ENCODE measurements around the gene EEF1E1. TPM values are rescaled to one million over a fixed set of nuclear protein-coding genes. Genes with fewer than 3 reads are reported as not detected.

EEF1E1 gene
- total and polyA plus RNA-seq, 2 of the 8 experiments (the other 6 are each of a cell fraction or from before 2014, with no cell fraction given) = 96.8 to 112 TPM

- CTCF ChIA-PET (ENCODE audit: partially characterized antibody) = interaction anchor here (0.5 to 7.3 kb wide), 35 partner anchors 10 to 1120 kb away, joined by 3 to 191 read pairs (median 5); partner anchors contain the start of gene SLC35B3
- Histone ChIP-seq H3K27ac (ENCODE audit: low read depth, low read length) (no peak overlapping the region), H3K9ac (replicated peaks in 1 of 4; ENCODE audit: extremely low read depth in 1 of 4, low read depth in 3 of 4, low read length in 3 of 4) (no peak overlapping the region), H4K20me1 (replicated peaks in 1 of 2; ENCODE audit: control insufficient read depth in 1 of 2, insufficient read depth in 2 of 2, low read length in 2 of 2) (no peaks in the 10 kb centered on the region), H3K27me3 (replicated peaks in 1 of 4; ENCODE audit: control insufficient read depth in 3 of 4, extremely low read depth in 1 of 4, insufficient read depth in 3 of 4, low read length in 3 of 4) (no peaks in the 10 kb centered on the region), H3K4me2 (ENCODE audit: insufficient read depth in 1 of 2, low read depth in 2 of 2, low read length in 2 of 2) (no peak overlapping the region), H4K91ac (replicated peaks; ENCODE audit: insufficient read length, low read length) (no peak overlapping the region), H3K4me3 (ENCODE audit: extremely low read depth in 1 of 4, insufficient read depth in 2 of 4, low read depth in 3 of 4, low read length in 4 of 4) (no peak overlapping the region), H3K79me2 (ENCODE audit: control insufficient read depth in 1 of 2, insufficient read depth in 2 of 2, low read length in 2 of 2) (no peaks in the 10 kb centered on the region), H2AK5ac (ENCODE audit: low read depth, low read length) (no peak overlapping the region), H3K79me1 (ENCODE audit: low read depth, low read length) (no peaks in the 10 kb centered on the region), H4K8ac (ENCODE audit: extremely low read depth, insufficient read depth, low read length) (no peak overlapping the region), H3K36me3 (ENCODE audit: control insufficient read depth in 2 of 4, insufficient read depth in 4 of 4, low read length in 3 of 4) (no peaks in the 10 kb centered on the region), H3K23me2 (ENCODE audit: low read depth, low read length) (no peaks in the 10 kb centered on the region), H2BK12ac (ENCODE audit: low read depth, low read length) (no peak overlapping the region), H2BK15ac (ENCODE audit: low read length) (no peak overlapping the region), H4K5ac (ENCODE audit: insufficient read length, low read depth, low read length) (no peak overlapping the region), H2BK5ac (ENCODE audit: low read depth, low read length) (no peak overlapping the region), H3K4ac (replicated peaks; ENCODE audit: insufficient read length, low read depth, low read length) (no peak overlapping the region), H3K14ac (ENCODE audit: insufficient read length) (no peak overlapping the region), H3K56ac (replicated peaks; ENCODE audit: insufficient read length, low read depth, low read length) (no peak overlapping the region), H2AFZ (ENCODE audit: low read length) (no peak overlapping the region), H2BK20ac (ENCODE audit: low read length) (no peak overlapping the region), H3K23ac (ENCODE audit: insufficient read length) (no peak overlapping the region), H2BK120ac (replicated peaks; ENCODE audit: low read depth, low read length) (no peak overlapping the region), H3K9me3 (ENCODE audit: insufficient read depth in 2 of 2, low read depth in 1 of 2, low read length in 1 of 2) (no peaks in the 10 kb centered on the region), H3K4me1 (replicated peaks in 1 of 4; ENCODE audit: control insufficient read depth in 3 of 4, insufficient read depth in 4 of 4, low read length in 3 of 4) (no peaks in the 10 kb centered on the region), H3K18ac (ENCODE audit: extremely low read depth, low read length) (no peak overlapping the region)
- DNase-seq (ENCODE audit: low read depth in 1 of 2, low spot score in 2 of 2) (no peak), FAIRE-seq (no peak)
- WGBS, 2 experiments (ENCODE audit: extremely low coverage in 1 of 2, insufficient coverage in 1 of 2, insufficient read length in 1 of 2, insufficient replicate concordance in 2 of 2, low coverage in 1 of 2, low lambda C conversion rate in 2 of 2, missing lambda C conversion rate in 1 of 2) = 83% methylated on average over 5 of the region's 5 CpGs; no CpG with 5 or more reads in 1 of the 2 experiments
- POLR2A ChIA-PET (ENCODE audit: partially characterized antibody) = no interaction called here
- TF ChIP-seq SIRT6 (IDR thresholded peaks at IDR 0.05; ENCODE audit: low read length) = no peak
- no peak for TF ChIP-seq TCF12 (IDR thresholded peaks at IDR 0.05; ENCODE audit: low read depth, low read length)
- TF ChIP-seq GABPA (IDR thresholded peaks at IDR 0.05; ENCODE audit: borderline replicate concordance, insufficient read depth, low read length) = no peak
- TF ChIP-seq POU5F1 (IDR thresholded peaks at IDR 0.05; ENCODE audit: low read depth, low read length) = no peak
- no peak for TF ChIP-seq CBX5 (IDR thresholded peaks at IDR 0.05; ENCODE audit: low read depth, low read length)
- TF ChIP-seq, protein P1, sequence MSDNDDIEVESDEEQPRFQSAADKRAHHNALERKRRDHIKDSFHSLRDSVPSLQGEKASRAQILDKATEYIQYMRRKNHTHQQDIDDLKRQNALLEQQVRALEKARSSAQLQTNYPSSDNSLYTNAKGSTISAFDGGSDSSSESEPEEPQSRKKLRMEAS (IDR thresholded peaks at IDR 0.05) = no peak
- no peak for TF ChIP-seq CREB1 (IDR thresholded peaks at IDR 0.05)
- no peak for TF ChIP-seq CHD2 (IDR thresholded peaks at IDR 0.05; ENCODE audit: low read length)
- TF ChIP-seq EP300 (IDR thresholded peaks at IDR 0.05; ENCODE audit: borderline replicate concordance in 1 of 2, low read depth in 2 of 2, low read length in 2 of 2) = no peak
- TF ChIP-seq SP4 (IDR thresholded peaks at IDR 0.05; ENCODE audit: low read length) = no peak
- TF ChIP-seq TAF7 (optimal IDR thresholded peaks at IDR 0.05; ENCODE audit: borderline replicate concordance, low read depth, low read length) = no peak
- TF ChIP-seq, protein P2, sequence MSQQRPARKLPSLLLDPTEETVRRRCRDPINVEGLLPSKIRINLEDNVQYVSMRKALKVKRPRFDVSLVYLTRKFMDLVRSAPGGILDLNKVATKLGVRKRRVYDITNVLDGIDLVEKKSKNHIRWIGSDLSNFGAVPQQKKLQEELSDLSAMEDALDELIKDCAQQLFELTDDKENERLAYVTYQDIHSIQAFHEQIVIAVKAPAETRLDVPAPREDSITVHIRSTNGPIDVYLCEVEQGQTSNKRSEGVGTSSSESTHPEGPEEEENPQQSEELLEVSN (IDR thresholded peaks at IDR 0.05) = no peak
- no peak for TF ChIP-seq HDAC2 (IDR thresholded peaks at IDR 0.05; ENCODE audit: borderline replicate concordance in 1 of 2, low read depth in 2 of 2, low read length in 2 of 2)
- no peak for TF ChIP-seq SUZ12 (IDR thresholded peaks at IDR 0.05; ENCODE audit: low read length)
These were observed 28.1 kb upstream of the EEF1E1 start for GRCh38 chr6:8130399-8130798.
